GM19239 (cell line): ENCODE measurements around the gene ROBO1.

Source experiments
- DNase-seq: peaks from one replicate; pipeline ENCODE4 v3.0.0; 2011; ENCODE audit warnings: low spot score; ENCODE audit not compliant: insufficient read length
- FAIRE-seq: peaks from 2 replicates; lab custom pipeline; 2011; peaks lifted over from hg19 to GRCh38; lab: Jason Lieb, UNC

The ROBO1 gene

DNA sequence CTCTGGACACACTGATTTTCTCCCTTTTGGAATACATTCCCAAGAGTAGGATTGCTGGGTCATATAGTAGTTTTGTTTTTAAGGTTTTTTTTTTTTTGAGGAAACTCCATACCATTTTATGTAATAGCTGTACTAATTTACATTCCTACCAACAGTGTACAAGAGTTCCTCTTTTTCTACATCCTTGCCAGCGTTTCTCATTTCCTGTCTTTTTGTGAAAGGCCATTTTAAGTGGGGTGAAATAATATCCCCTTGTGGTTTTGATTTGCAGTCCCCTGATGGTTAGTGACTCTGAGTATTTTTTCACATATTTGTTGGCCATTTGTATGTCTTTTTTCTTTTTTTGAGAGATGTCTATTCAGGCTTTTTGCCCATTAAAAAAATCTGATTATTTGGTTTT lies 1205.5 kb downstream of the ROBO1 start:
- no peak for DNase-seq
- FAIRE-seq, result no peak
